NCI-H1092 treated with DMSO at 0.1 percent for 48 hours (cell line): ENCODE results near the gene HYAL1.

Experiments
- DNase-seq: peaks from one replicate; lab custom pipeline; 2025; lab: John Stamatoyannopoulos, UW

Gene HYAL1

DNA sequence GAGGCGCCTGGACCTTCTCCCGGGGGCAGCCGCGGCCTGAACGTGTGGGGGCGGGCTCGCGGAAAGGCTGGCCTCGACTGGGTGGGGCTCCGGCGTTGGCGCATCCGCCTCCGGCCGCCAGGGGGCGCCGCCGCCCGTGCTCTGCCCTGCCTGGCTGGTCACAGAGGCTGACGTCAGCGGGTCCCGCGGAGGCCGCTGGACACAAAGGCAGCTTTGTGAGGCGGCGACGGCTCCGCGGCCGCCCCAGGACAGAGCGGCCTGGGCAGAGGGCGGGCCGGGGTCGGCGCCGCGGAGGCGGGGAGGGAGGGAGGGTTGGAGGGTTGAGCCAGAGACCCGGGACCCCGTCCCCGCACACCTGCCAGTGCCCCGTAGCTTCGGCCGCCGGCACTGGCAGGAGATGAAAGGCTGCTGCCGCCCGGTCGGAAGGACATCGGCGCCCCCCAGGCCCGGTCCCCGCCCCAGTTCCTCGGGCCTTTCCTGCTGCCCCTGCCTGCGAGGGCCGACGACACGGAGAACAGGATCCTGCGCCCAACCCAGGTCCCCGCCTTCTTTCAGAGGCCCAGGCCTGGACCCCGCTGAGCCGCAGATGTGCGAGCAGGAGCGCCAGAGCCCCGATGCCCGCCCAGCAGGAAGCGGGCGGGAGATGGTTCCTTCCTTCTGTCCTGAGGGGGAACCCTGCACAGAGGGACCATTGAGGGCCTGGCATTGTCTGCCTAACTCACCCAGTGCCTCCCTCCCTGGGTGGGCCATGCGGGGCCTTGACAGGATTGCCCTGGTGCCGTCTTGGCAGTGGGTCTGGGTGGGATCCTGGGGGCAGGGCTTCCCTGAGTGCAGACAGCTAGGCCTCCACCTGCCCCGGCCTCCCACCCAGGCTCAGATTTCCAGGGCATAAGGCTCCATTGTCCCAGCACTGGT is 43.1 kb downstream of the HYAL1 start:
- peak; percentile 73 for DNase-seq

DNA sequence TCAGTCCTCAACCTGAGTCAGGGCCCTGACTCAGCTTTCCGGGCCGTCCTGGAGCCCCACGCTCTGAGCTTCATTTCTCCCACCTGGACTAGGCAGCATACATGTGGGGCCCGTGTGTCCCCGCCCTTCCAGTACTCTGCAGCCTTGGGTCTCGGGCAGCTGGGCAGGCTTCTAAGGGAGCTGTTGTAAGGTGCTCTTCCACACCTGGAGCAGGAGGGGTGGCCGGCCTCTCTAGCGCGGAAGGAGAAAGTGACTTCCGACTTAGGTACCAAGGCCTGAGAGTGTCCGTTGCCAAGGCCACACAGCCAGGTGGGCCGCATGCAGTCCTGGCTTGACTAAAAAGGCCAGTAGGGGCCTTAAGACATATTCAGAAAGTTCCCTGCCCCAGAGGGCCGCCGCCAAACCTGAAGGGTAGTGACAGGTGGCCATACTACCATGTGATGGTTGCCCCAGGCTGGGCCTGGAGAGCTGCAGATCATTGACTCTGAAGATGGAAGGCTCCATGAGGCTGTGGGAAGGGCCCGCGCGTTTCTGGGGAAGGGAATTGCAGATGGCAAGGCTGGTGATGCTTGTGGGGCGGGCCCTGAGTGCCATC is 43.8 kb downstream of the HYAL1 start:
- no peak for DNase-seq

DNA sequence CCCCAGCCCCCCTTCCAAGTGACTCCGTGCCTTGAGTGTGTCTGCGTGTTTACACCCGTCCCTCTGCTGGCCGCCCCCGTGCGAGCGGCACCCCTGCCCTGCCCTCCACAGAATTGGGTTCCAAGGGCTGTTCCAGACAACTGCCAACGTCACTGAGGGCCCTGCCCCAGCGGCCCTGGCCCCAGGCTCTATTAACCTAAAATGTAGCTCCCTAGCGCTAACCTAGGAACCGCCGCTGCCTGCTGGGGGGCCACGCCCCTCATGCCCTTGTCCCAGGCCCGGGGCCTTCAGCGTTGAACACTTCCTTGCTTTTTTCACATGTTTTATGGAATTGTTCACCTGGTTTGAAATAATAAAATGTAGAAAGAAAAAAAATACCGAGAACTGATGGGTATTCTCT is 44.4 kb downstream of the HYAL1 start:
- no peak for DNase-seq

DNA sequence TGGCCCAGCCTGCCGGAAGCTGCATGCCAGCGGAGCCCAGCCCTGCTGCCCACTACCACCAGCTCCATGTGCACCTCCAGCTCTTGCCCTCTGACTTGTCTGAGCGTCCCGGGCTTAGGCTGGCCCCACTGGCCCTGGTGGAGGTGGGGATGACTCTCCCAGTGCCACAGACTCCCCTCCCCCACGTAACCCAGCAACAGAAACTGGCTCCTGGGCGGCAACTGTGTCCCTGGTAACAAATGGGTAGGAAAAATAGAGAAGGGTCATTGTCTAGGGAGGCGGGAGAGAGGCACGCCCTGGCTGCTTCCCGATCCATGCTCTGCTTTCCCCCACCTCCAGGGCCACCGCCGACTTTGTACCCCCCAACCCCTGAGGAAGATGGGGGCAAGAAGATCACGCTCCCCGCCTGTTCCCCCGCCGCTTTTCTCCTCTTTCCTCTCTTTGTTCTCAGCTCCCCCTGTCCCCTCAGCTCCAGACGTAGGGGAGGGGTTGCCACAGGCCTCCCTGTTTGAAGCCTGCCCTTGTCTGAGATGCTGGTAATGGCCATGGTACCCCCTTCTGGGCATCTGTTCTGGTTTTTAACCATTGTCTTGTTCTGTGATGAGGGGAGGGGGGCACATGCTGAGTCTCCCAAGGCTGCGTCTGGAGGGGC is 45.2 kb downstream of the HYAL1 start:
- no peak for DNase-seq

DNA sequence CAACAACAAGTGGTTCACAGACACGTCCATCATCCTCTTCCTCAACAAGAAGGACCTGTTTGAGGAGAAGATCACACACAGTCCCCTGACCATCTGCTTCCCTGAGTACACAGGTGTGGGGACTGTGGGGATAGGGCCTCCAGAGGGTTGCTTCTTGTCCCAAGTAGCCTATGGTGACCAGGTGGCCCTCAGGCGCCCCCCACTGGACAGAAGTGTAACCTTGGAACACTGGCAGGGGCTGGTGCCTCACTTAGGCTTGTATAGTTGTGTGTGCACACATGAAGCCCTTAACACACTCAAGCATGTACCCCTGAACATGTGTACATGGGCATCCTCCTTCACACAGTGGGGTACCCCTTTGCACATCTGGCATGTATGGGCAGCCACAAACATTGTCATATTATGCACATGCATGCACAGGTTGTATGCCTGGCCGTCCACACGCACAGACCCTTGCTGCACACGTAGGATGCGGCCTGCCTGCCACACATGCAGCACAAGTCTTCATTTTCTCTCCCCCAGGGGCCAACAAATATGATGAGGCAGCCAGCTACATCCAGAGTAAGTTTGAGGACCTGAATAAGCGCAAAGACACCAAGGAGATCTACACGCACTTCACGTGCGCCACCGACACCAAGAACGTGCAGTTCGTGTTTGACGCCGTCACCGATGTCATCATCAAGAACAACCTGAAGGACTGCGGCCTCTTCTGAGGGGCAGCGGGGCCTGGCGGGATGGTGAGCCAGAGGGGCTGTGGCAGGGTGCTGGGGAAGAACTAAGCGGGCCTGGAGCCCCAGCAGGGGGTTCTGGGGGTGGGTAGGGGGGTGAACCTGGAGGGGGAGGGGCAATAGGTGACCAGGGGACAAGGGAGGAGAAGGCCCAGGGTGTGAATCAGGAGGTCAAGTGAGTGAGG is 46.1 kb downstream of the HYAL1 start:
- no peak for DNase-seq

DNA sequence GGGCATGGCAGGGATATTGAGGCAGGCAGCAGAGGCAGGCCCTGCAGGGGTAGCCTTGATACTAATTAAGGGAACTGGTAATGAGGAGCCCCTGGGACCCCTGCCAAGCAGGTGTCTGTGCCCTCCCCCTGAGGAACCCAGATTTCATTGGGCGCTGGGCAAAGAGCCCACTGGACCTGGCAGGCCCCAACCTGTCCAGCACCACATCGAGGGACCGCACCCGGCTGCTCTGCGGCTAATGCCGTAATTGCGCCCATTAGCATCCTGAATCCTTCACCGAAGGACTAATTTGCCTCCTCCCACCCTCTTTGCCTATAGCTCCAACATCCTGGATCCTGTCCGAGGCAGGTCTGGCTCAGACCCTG is 48.1 kb downstream of the HYAL1 start:
- no peak for DNase-seq

DNA sequence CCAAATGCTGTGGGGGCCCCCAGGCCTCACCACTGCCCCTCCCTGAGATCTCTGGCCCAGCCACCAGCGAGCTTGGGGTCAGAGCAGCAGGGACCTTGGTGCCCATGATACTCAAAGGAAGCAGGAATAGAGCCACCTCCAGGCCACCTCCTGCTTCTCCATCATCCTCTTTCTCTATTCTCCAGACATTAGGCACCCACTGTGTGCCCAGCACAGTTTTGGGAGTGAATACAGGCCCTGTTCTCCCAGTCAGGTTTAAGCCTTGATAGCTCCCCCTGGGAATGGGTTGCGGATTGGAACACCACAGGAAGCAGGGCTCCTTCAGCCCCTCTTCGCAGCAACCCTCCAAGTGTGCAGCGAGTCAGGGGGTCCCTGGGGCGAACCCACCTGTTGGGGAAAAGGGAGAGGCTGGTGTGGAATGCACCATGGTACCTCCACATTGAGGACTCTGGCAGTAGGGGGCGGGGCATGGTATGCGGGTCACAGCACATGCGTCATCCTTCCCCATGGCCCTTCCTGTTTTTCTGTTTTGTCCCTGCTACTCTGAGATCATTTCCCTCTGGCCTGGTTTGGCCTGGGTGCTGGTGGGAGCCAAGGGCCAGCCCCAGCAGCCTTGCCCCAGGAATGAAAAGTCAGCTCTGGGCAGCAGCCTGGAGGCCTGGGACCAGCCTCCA is 48.7 kb downstream of the HYAL1 start:
- no peak for DNase-seq

DNA sequence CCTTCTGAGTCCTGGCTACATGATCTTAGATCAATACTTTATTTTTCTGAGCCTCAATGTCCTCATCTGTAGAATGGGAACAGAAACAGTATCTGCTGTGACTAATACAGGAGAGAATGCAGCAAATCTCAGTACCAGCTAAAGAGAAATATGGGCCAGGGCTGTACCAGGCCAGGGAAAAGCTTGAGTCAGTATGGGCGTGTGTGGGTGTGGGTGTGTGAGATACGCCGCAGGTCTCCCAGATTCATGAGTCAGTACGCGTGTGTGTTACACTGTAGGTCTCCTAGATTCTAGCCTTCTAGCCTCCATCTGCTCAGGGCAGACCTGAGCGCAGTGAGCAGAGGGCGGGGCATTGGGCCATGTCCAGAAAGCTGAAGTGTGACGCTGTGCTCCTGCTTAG is 52.2 kb downstream of the HYAL1 start:
- no peak for DNase-seq

DNA sequence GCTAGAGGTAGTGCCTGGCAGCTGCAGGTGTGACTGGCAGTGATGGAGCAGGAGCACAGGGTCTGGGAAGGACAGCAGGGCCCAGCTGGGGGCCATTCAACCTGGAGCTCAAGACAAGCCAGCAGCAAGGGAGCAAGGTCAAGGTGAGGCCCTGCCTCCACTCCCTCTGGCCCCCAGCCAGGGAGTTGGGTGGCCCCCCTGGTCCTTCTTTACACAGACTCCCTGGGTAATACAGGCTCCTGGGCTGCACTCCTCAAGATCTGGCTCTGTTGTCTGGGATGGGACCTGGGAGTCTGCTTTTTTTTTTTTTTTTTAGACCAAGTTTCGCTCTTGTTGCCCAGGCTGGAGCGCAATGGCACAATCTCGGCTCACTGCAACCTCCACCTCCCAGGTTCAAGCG is 52.9 kb downstream of the HYAL1 start:
- DNase-seq = no peak
